GM12891 (cell line): ENCODE results near the gene ZDHHC7.

Experiments used
- POLR2A ChIP-seq: IDR thresholded peaks from 2 replicates; pipeline ENCODE4 v1.6.1; 2011; ENCODE audit warnings: low read depth, low read length, control low read depth
- POLR2AphosphoS5 ChIP-seq: IDR thresholded peaks from 2 replicates; pipeline ENCODE4 v1.6.1; 2011; ENCODE audit warnings: low read depth, low read length, control low read depth

- TF ChIP-seq POLR2A (no peak), POLR2AphosphoS5 (no peak)
Observed at GRCh38 chr16:84953190-84953746, 58.1 kb downstream of the ZDHHC7 start.
